ENCODE results near the gene TFAP2B.

TFAP2B gene

DNA sequence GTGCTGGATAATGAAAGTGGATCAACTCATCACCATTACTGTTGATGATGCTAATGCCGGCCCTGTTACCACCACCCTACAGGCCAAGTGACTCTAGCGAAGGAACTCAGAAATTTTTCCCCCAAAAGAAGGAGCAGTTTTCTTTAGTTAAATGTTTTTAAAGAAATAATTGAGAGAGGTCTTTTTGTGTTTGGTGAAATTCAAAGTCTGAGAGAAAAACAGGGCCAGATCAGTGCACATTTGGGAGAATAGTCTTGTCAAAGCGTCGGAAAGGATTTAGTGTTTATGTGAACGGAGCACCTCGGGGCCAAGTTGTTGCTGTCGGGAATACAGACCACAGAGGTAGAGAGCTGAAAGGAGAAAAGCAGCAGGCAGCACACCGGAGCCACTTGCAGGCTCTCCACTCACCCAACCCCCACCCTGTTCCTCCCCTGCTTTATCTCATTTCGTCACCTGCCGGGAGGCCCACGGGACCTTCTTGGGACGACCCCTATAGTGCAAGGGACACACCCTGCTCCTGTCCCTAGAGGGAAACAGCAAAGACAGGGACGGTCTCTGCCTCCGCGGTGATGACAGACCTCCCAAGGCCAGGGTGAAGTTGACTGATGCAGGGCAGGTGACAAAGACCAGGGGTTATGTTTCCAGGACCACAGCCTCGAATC is 6.8 kb downstream of the TFAP2B start:
- TF ChIP-seq CTCF (IDR thresholded peaks at IDR 0.05) (no peak), ZFX (IDR thresholded peaks at IDR 0.05; ENCODE audit: borderline replicate concordance) (no peak)
- H3K27ac ChIP-seq: no peak overlapping the region

- H3K27ac ChIP-seq: peak overlapping the region; percentile 57
- TF ChIP-seq ZFX (IDR thresholded peaks at IDR 0.05; ENCODE audit: borderline replicate concordance): no peak
- no peak for TF ChIP-seq CTCF (IDR thresholded peaks at IDR 0.05)
Measured at GRCh38 chr6:50826037-50826761, 7.5 kb downstream of the TFAP2B start.

- TF ChIP-seq ZFX (IDR thresholded peaks at IDR 0.05; ENCODE audit: borderline replicate concordance) (no peak), CTCF (IDR thresholded peaks at IDR 0.05) (no peak)
- H3K27ac ChIP-seq: peak overlapping the region; percentile 57
Measured at GRCh38 chr6:50826803-50827202, 8.1 kb downstream of the TFAP2B start.

GRCh38 chr6:50829049-50829448 is 10.4 kb downstream of the TFAP2B start:
- no peak overlapping the region for H3K27ac ChIP-seq
- no peak for TF ChIP-seq ZFX (IDR thresholded peaks at IDR 0.05; ENCODE audit: borderline replicate concordance)
- TF ChIP-seq CTCF (IDR thresholded peaks at IDR 0.05): no peak

DNA sequence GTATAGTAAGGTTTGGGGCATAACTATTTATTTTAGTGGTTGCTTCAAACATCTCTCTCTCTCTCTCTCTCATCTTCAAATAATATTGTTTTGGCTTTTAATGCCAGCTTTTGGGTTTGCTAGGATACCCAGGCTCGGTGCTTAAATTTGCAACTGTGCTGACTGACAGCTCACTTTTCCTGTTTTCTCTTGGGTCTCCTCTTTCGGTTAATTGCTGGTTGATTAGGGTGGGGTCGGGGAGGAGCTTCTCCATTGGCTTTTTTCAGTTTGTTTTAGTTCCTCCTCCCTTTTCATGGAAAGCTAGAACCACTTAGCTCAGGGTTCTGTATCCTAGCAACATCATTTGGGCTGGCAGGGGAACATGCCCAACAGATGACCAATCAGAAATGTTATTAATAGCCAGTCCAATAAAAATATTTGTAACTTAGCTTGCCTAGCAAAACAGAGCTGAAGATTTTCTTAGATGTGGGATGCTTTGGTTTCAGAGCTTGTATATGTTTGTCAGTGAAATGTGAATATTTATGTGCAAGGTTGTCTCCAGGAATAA is 11.3 kb downstream of the TFAP2B start:
- no peak overlapping the region for H3K27ac ChIP-seq
- TF ChIP-seq CTCF (IDR thresholded peaks at IDR 0.05) (no peak), ZFX (IDR thresholded peaks at IDR 0.05; ENCODE audit: borderline replicate concordance) (no peak)

- no peak overlapping the region for H3K27ac ChIP-seq
- TF ChIP-seq ZFX (IDR thresholded peaks at IDR 0.05; ENCODE audit: borderline replicate concordance): no peak
- no peak for TF ChIP-seq CTCF (IDR thresholded peaks at IDR 0.05)
Measured at GRCh38 chr6:50831186-50831585, 12.5 kb downstream of the TFAP2B start.

DNA sequence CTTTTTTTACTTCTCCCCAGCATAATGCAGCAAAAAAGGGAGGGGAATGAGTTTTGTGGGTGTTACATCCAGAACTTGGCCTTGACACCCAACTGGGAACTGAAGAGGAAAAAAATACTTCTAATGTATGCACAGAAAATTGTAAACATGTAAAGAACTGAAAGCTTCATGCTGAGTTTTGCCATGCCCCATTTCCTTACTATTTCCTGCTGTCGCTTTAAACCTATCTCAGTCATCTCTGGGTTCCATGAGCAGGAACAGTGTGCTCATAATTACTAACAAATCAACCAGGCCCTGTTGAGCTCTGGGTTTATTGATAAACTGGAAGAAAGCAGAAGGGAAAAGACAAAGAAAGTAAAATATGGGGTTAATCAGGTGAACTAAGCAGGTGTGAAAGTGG is 14.2 kb downstream of the TFAP2B start:
- H3K27ac ChIP-seq: no peak overlapping the region
- TF ChIP-seq ZFX (IDR thresholded peaks at IDR 0.05; ENCODE audit: borderline replicate concordance) (no peak), CTCF (IDR thresholded peaks at IDR 0.05) (no peak)
